ENCODE results near the gene RNF183. TPM values are rescaled to one million over a fixed set of nuclear protein-coding genes. Genes with fewer than 3 reads are reported as not detected.
A peak's percentile ranks its signal among the peaks of the same experiment; 100 is the strongest.

RNF183 gene
- total RNA-seq (not detected), polyA plus RNA-seq (not detected)
- long read RNA-seq, donor 1: 0 reads
- long read RNA-seq, donor 2: 0 reads

- DNase-seq (no peak), ATAC-seq (ENCODE audit: low FRiP score) (no peak)
- H3K27me3 ChIP-seq (ENCODE audit: control insufficient read depth in 1 of 2, insufficient read depth in 2 of 2, low read length in 1 of 2): no peaks in the 10 kb centered on the region
- no peaks in the 10 kb centered on the region for H3K4me1 ChIP-seq (ENCODE audit: control insufficient read depth in 1 of 2, insufficient read depth in 2 of 2, low read length in 2 of 2)
- H3K4me3 ChIP-seq (ENCODE audit: low read length in 2 of 2): no peak within 1 kb of the TSS
- no peak within 1 kb of the TSS for H3K27ac ChIP-seq (ENCODE audit: low read depth in 1 of 2, low read length in 2 of 2)
- H3K9me3 ChIP-seq (ENCODE audit: control insufficient read depth, low read length): no peaks in the 10 kb centered on the region
- no peaks in the 10 kb centered on the region for H3K36me3 ChIP-seq (ENCODE audit: control insufficient read depth in 1 of 2, insufficient read depth in 2 of 2, low read length in 1 of 2)
- intact Hi-C loops (cut with DNase I): no loop called here
- 73 to 78% methylated on average over 25 of the region's 25 CpGs for WGBS, 2 donors
These were observed at the start of gene RNF183 for GRCh38 chr9:113302792-113303418. Gene RNF183, minus strand, starts transcription at chr9:113303376. Its CDS starts 5,192 bp downstream, at chr9:113298184.

GRCh38 chr9:113352411-113352810 is 49.2 kb upstream of the RNF183 start:
- intact Hi-C loops (cut with DNase I): no loop called here
- WGBS, 2 donors: 91 to 92% methylated on average over 1 of the region's 1 CpG
- ATAC-seq (ENCODE audit: low FRiP score): no peak
- H3K4me3 ChIP-seq (ENCODE audit: low read length in 2 of 2): no peak overlapping the region
- H3K36me3 ChIP-seq (ENCODE audit: control insufficient read depth in 1 of 2, insufficient read depth in 2 of 2, low read length in 1 of 2): no peaks in the 10 kb centered on the region
- H3K9me3 ChIP-seq (ENCODE audit: control insufficient read depth, low read length): no peaks in the 10 kb centered on the region
- H3K27me3 ChIP-seq (ENCODE audit: control insufficient read depth in 1 of 2, insufficient read depth in 2 of 2, low read length in 1 of 2): no peaks in the 10 kb centered on the region
- no peaks in the 10 kb centered on the region for H3K4me1 ChIP-seq (ENCODE audit: control insufficient read depth in 1 of 2, insufficient read depth in 2 of 2, low read length in 2 of 2)
- H3K27ac ChIP-seq (ENCODE audit: low read depth in 1 of 2, low read length in 2 of 2): no peak overlapping the region
- DNase-seq: no peak

- Histone ChIP-seq H3K36me3 (ENCODE audit: control insufficient read depth in 1 of 2, insufficient read depth in 2 of 2, low read length in 1 of 2) (no peaks in the 10 kb centered on the region), H3K4me1 (ENCODE audit: control insufficient read depth in 1 of 2, insufficient read depth in 2 of 2, low read length in 2 of 2) (no peaks in the 10 kb centered on the region), H3K4me3 (ENCODE audit: low read length in 2 of 2) (no peak overlapping the region), H3K27me3 (ENCODE audit: control insufficient read depth in 1 of 2, insufficient read depth in 2 of 2, low read length in 1 of 2) (no peaks in the 10 kb centered on the region), H3K27ac (ENCODE audit: low read depth in 1 of 2, low read length in 2 of 2) (no peak overlapping the region), H3K9me3 (ENCODE audit: control insufficient read depth, low read length) (no peaks in the 10 kb centered on the region)
- WGBS, 2 donors: 86 to 91% methylated on average over 6 of the region's 6 CpGs
- no peak for DNase-seq
- no peak for ATAC-seq (ENCODE audit: low FRiP score)
- intact Hi-C loops (cut with DNase I): no loop called here
These were observed 48.8 kb upstream of the RNF183 start for GRCh38 chr9:113352006-113352405.

GRCh38 chr9:113350937-113351336 is 47.8 kb upstream of the RNF183 start:
- intact Hi-C loops (cut with DNase I): no loop called here

GRCh38 chr9:113350107-113350661 is 47.0 kb upstream of the RNF183 start:
- 15 to 20% methylated on average over 14 of the region's 14 CpGs for WGBS, 2 donors
- H3K27ac ChIP-seq (ENCODE audit: low read depth in 1 of 2, low read length in 2 of 2): no peak overlapping the region
- H3K4me3 ChIP-seq (ENCODE audit: low read length in 2 of 2): no peak overlapping the region
- no peaks in the 10 kb centered on the region for H3K27me3 ChIP-seq (ENCODE audit: control insufficient read depth in 1 of 2, insufficient read depth in 2 of 2, low read length in 1 of 2)
- H3K4me1 ChIP-seq (ENCODE audit: control insufficient read depth in 1 of 2, insufficient read depth in 2 of 2, low read length in 2 of 2): no peaks in the 10 kb centered on the region
- DNase-seq (no peak), ATAC-seq (ENCODE audit: low FRiP score) (no peak)
- no peaks in the 10 kb centered on the region for H3K36me3 ChIP-seq (ENCODE audit: control insufficient read depth in 1 of 2, insufficient read depth in 2 of 2, low read length in 1 of 2)
- intact Hi-C loops (cut with DNase I): no loop called here
- H3K9me3 ChIP-seq (ENCODE audit: control insufficient read depth, low read length): no peaks in the 10 kb centered on the region

More at GRCh38 chr9:113350937-113351336, 47.8 kb upstream of the RNF183 start:
- Histone ChIP-seq H3K27ac (ENCODE audit: low read depth in 1 of 2, low read length in 2 of 2) (no peak overlapping the region), H3K27me3 (ENCODE audit: control insufficient read depth in 1 of 2, insufficient read depth in 2 of 2, low read length in 1 of 2) (no peaks in the 10 kb centered on the region), H3K4me1 (ENCODE audit: control insufficient read depth in 1 of 2, insufficient read depth in 2 of 2, low read length in 2 of 2) (no peaks in the 10 kb centered on the region), H3K4me3 (ENCODE audit: low read length in 2 of 2) (no peak overlapping the region), H3K9me3 (ENCODE audit: control insufficient read depth, low read length) (no peaks in the 10 kb centered on the region), H3K36me3 (ENCODE audit: control insufficient read depth in 1 of 2, insufficient read depth in 2 of 2, low read length in 1 of 2) (no peaks in the 10 kb centered on the region)
- ATAC-seq (ENCODE audit: low FRiP score): no peak
- no peak for DNase-seq
- 76 to 85% methylated on average over 6 of the region's 6 CpGs for whole genome bisulfite sequencing, 2 donors

DNA sequence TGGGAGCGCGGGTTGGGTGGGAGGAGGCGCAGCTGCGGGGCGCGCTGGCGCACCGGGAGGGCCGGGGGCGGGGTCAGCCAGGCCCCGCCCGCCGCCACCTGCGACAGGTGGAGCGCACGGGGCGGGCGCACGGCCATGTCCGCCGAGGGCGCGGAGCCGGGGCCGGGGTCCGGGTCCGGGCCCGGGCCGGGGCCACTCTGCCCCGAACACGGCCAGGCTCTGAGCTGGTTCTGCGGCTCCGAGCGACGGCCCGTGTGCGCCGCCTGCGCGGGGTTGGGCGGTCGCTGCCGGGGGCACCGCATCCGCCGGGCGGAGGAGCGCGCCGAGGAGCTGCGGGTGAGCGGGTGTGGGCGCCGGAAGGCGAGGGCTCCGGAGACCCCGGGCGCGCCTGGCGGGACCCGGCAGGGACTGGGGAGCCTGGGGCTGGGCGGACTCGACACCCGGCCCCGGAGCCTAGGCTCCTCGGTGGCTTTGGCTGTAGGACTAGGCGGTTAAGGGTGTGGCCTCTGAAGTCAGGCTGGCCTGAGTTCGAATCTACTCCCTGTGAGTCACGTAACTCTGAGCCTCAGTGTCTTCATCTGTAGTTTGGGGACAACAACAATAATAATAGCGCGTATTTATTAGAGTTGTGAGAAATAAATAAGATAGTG is 46.4 kb upstream of the RNF183 start, which contains the start of gene BSPRY:
BSPRY (plus strand) TSS at position 97 of the 650 bp plus-strand sequence; CDS start at position 136, 39 bp downstream.
- intact Hi-C loops (cut with DNase I): no loop called here

DNA sequence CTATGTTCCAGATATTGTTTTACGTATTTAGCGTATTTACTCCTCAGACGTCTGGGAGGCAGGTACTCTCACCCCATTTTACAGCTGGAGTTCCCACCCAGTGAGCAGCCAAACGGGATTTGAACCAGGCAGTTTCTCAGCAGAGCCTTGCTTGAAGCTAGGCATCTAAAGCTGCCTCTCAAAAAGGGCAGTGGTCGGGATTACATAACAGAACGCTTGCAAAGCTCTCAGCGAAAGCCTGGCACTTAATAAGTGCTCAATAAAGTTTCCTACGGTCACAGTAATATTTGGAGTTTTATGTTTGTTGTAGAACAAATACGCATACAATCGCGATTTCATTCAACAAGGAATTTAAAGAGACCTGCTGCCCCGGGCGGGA is 45.9 kb upstream of the RNF183 start:
- H3K27ac ChIP-seq (ENCODE audit: low read depth in 1 of 2, low read length in 2 of 2): no peak overlapping the region
- WGBS, 2 donors: 34 to 37% methylated on average over 13 of the region's 13 CpGs
- H3K4me1 ChIP-seq (ENCODE audit: control insufficient read depth in 1 of 2, insufficient read depth in 2 of 2, low read length in 2 of 2): no peaks in the 10 kb centered on the region
- no peaks in the 10 kb centered on the region for H3K9me3 ChIP-seq (ENCODE audit: control insufficient read depth, low read length)
- H3K4me3 ChIP-seq (ENCODE audit: low read length in 2 of 2): peak overlapping the region; percentile 36 to 47
- no peaks in the 10 kb centered on the region for H3K36me3 ChIP-seq (ENCODE audit: control insufficient read depth in 1 of 2, insufficient read depth in 2 of 2, low read length in 1 of 2)
- H3K27me3 ChIP-seq (ENCODE audit: control insufficient read depth in 1 of 2, insufficient read depth in 2 of 2, low read length in 1 of 2): no peaks in the 10 kb centered on the region
- intact Hi-C loops (cut with DNase I): no loop called here
- DNase-seq (no peak), ATAC-seq (ENCODE audit: low FRiP score) (no peak)

More for the DNA sequence above, 46.4 kb upstream of the RNF183 start, which contains the start of gene BSPRY:
- Histone ChIP-seq H3K9me3 (ENCODE audit: control insufficient read depth, low read length) (no peaks in the 10 kb centered on the region), H3K4me3 (ENCODE audit: low read length in 2 of 2) (peak within 1 kb of the TSS; percentile 36 to 47), H3K4me1 (ENCODE audit: control insufficient read depth in 1 of 2, insufficient read depth in 2 of 2, low read length in 2 of 2) (no peaks in the 10 kb centered on the region), H3K27ac (ENCODE audit: low read depth in 1 of 2, low read length in 2 of 2) (no peak within 1 kb of the TSS), H3K27me3 (ENCODE audit: control insufficient read depth in 1 of 2, insufficient read depth in 2 of 2, low read length in 1 of 2) (no peaks in the 10 kb centered on the region), H3K36me3 (ENCODE audit: control insufficient read depth in 1 of 2, insufficient read depth in 2 of 2, low read length in 1 of 2) (no peaks in the 10 kb centered on the region)
- WGBS, 2 donors: 2% methylated on average over 44 to 71 of the region's 71 CpGs
- DNase-seq: no peak
- ATAC-seq (ENCODE audit: low FRiP score): peak; percentile 27

DNA sequence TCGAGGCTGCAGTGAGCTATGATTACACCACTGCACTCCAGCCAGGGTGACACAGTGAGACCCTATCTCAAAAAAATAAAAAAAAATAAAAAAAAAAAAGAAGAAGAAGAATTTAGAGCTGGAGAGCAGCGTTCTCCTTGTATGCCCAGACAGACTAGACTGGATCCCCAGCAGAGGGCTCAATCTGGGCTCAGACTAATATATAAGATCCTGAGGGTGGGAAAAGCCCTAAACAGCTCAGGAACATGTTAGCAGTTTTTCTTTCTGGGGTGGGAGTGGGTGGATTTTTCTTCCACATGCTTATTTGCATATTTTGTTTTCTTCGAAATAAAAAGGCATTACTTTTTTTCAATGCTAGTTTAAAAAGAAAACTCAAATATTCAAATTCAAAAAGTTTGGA is 45.3 kb upstream of the RNF183 start:
- no peak for ATAC-seq (ENCODE audit: low FRiP score)
- WGBS, 2 donors: 93 to 96% methylated on average over 3 of the region's 3 CpGs
- intact Hi-C loops (cut with DNase I): no loop called here

DNA sequence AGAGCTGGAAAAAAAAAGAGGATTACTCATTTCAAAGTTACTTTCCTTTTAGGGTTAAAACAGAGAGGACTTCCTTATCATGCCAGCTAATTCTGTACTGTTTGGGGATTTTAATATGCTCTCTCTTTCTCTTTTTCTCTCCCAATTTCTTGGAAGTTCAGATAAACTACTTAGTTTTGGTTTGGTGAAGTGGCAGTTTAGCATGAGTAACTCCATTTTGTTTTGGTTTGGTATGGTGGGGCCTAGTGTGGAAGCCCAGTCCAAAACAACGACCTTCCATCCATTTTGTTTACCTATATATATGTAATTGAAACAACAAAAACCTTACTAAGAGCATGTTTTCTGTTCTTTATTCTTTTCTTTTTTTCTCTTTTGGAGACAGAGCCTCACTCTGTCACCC is 42.5 kb upstream of the RNF183 start:
- no peak for ATAC-seq (ENCODE audit: low FRiP score)
- H3K27ac ChIP-seq (ENCODE audit: low read depth in 1 of 2, low read length in 2 of 2): no peak overlapping the region
- DNase-seq: no peak
- no peaks in the 10 kb centered on the region for H3K36me3 ChIP-seq (ENCODE audit: control insufficient read depth in 1 of 2, insufficient read depth in 2 of 2, low read length in 1 of 2)
- H3K9me3 ChIP-seq (ENCODE audit: control insufficient read depth, low read length): no peaks in the 10 kb centered on the region
- H3K4me1 ChIP-seq (ENCODE audit: control insufficient read depth in 1 of 2, insufficient read depth in 2 of 2, low read length in 2 of 2): no peaks in the 10 kb centered on the region
- 38 to 42% methylated on average over 1 of the region's 1 CpG for WGBS, 2 donors
- intact Hi-C loops (cut with DNase I): no loop called here
- no peak overlapping the region for H3K4me3 ChIP-seq (ENCODE audit: low read length in 2 of 2)
- no peaks in the 10 kb centered on the region for H3K27me3 ChIP-seq (ENCODE audit: control insufficient read depth in 1 of 2, insufficient read depth in 2 of 2, low read length in 1 of 2)

More for the DNA sequence above, 45.3 kb upstream of the RNF183 start:
- no peak overlapping the region for H3K4me3 ChIP-seq (ENCODE audit: low read length in 2 of 2)
- no peak overlapping the region for H3K27ac ChIP-seq (ENCODE audit: low read depth in 1 of 2, low read length in 2 of 2)
- no peaks in the 10 kb centered on the region for H3K4me1 ChIP-seq (ENCODE audit: control insufficient read depth in 1 of 2, insufficient read depth in 2 of 2, low read length in 2 of 2)
- no peaks in the 10 kb centered on the region for H3K36me3 ChIP-seq (ENCODE audit: control insufficient read depth in 1 of 2, insufficient read depth in 2 of 2, low read length in 1 of 2)
- no peaks in the 10 kb centered on the region for H3K9me3 ChIP-seq (ENCODE audit: control insufficient read depth, low read length)
- no peaks in the 10 kb centered on the region for H3K27me3 ChIP-seq (ENCODE audit: control insufficient read depth in 1 of 2, insufficient read depth in 2 of 2, low read length in 1 of 2)
- DNase-seq: no peak
